NCI-H2081 treated with DMSO at 0.1 percent for 48 hours (cell line): ENCODE data around the gene STMND1.

Source experiments
- DNase-seq: peaks from one replicate; lab custom pipeline; 2025; lab: John Stamatoyannopoulos, UW

The STMND1 gene

DNA sequence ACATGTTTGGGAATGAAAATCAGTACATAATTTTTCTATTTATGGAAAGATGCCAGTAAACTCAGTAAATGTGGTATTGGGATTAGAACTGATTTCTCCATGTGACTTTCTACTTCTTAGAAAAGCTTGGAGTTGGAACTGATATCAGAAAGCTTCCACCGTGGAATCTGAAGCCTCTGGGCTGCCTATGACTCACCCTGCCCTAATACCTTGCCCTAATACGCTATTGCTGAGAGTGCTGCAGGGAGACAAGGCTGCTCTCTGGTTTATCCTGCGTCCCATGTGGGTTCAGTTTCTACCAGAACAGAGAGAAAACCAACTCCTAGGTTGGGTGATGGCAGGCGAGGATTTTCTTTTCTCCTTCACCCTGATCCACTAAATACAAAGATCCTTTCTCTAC lies 3.3 kb upstream of the STMND1 start:
- DNase-seq: no peak

DNA sequence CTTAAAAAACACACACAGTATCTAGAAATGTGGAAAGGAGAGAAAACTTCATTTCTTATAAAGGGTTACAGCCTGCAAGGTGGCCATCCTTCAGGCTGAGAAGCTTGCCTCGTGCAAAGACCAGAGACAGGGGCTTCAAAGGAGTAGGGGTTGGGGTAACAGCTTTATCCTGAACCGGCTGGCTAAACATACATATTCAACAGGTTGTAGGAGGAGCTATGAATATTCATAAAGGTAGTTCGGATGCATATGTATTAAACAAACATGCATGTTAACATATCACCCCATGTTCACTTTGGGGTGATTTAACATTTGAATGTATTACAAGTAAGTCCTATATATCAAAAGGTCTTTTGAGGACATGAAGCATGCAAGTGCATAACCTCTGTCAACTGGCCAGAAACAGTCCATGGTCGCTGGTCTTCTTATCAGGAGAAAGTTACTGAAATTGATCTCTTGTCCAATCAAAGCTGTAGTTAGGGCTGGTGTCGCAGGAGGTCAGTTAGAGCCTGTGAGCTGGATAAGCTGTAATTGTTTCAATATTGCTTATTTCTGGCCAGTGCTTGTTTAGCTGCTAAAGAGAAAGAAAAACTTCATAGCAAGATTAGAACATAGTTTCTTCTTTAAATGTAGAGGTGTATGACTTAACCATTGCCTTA lies 2.3 kb upstream of the STMND1 start:
- DNase-seq: no peak

DNA sequence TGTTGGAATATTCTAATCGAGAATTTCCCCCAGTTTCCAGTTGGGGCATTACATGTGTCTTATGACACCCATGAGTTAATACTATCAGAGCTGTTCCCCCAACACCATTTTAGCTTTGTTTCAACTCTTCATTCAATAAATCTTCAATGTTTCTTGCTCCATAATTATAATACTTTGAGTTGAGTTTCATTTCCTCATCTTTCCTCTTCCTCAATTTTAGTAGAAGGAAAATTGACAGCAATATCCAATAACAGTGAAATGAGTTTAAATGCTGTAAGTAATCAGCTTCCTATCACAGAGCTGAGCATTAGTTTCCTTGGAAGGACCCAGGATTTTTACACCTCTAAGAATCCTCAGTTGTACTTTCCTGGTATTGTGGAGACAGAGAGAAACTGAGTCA lies 1.0 kb upstream of the STMND1 start:
- DNase-seq: no peak

DNA sequence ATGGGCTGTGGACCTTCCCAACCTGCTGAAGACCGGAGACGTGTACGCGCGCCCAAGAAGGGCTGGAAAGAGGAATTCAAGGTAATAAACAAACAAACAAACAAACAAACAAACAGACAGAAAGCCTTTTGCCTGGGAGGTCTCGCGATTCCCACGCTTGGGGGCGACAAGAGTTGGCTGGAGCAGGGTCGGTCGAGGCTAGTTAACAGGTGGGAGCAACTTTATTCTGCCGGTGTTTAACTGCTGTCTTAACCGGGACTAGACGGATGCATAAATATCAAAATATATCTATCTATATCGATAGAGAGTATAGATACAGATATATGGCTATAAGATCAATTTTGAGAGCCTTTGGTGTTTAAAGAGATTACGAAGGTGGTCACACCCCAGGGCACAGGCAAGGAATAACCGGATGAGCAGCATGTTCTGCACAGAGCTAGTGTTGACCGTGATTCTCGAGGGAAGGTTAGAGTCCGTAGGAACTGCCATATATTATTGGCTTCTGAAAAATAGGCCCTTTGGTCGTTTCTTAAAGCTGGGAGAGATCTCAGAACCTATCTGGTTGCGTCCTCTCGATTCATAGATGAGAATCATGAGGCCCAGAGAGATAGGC lies 514 bp downstream of the STMND1 start:
- no peak for DNase-seq

DNA sequence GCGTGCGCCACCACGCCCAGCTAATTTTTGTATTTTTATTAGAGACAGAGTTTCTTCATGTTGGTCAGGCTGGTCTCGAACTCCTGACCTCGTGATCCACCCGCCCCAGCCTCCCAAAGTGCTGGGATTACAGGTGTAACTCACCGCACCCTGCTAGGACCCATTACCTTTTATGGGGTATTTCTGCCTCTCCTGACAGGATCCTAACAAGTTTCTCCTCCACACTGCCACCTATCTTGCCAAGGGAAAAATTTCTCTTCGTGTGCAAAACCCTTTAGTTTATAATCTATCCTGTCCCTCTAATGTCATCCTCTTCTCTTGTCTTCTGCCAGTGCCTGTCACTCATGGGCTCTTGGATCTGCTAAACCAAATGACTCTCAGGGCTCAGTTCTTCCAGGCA lies 1.9 kb downstream of the STMND1 start:
- no peak for DNase-seq

DNA sequence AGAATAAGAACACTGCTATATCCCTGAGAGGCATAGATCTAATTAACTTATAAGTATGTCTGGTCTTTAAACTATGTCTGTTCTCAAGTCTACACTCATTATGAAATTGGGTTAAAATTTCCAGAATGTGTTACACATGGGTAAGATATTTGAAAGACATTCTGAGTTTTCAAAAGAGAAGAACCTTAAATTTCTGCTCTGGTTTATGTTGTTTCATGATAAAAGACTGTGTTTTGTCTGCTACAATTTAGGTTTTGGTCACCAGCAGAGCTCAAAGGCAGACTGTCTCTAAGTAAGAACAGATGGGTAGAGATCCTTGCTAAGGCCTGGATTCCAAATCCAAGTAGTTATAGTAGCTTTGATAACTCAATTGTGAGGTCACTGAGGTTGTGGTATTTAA lies 6.0 kb downstream of the STMND1 start:
- no peak for DNase-seq

DNA sequence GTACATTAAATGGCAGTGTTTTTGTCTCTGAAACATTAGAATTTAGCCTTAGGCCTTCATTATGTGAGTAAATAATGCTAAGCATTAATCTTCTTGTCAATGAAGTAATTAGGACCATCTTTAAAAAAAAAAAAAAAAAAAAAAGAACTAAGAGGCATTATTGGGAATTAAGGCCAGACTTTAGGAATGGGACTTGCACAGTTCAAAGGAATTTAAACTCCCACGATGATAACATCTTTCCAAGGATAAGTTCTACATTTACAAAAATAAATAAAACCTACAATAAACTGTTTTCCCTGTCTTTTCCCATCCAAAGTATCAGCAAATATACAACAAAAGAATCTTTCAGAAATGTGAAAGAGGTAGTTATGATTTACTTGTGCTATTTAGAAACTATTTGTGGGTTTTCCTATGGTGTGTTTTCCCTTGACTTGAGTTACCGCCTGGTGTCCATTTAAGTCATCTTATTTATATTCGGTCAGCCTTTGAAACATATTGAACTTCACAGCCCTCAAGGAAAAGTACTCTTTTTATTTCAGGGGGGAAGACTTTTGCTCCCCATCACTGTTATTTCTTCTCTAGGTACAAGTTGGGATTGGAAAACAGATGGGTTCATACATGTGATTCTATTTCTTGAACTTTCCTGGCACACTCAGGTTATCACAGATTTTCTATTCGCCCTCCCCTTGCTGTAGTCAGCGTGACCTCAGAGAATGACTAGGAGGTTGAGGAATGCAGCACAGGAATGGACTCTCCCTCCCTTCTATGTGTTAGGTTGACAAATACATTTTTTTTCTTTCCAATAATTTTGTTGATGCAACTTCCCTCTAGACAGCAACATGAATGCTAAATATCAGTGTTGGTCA lies 13.6 kb downstream of the STMND1 start:
- DNase-seq: no peak

DNA sequence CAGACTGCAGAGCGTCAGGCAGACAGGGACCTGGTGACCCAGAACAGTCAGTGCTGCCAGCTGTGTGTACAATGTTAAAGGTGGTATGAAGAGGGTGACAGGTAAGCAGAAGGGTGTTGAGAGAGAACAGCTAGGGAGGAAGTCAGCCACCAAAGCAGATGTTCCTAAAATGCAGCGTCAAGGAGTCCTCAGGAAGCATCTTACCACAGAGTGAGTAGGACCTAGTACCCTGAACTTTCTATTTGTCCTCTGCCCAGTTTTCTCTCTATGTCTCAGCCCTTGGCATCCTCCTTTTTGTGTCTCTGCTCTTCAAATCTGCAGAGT lies 14.2 kb downstream of the STMND1 start:
- no peak for DNase-seq

DNA sequence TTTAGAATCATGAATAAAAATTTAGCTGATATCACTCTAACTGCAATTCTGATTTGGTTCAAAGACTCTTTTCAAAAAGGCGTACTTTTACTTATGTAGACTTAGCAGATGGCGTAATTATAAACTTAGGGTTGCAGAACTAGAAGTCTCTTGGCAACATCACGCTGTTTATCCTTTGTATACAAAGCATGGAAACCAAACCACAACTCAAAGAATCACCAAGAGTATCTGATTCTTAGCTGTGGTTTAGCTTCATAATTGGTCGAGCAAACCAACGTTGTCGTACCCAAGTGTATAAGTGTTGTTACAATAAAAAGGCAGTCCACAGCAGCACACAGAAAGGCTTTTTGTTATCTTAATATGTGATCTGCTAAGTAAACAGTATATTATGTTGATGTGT lies 18.2 kb downstream of the STMND1 start:
- DNase-seq: no peak

DNA sequence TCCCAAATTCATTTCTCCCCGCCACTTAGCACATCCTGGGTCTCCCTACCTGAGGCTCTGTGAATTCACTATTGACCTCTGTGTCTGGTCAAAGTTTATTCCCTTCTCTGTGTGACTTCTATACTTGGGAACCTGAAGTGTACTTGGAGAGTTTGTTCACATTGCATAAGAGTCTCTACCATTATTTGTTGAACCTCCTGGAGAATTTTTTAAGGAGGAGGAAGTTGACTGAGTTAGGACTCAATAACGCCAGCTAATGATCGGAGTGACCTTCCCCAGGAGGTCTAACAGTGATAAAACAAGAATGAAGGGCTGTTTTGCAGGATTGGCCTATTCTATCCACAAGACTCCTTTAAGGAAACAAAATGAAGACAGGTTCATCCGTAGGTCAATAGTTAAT lies 23.6 kb downstream of the STMND1 start:
- no peak for DNase-seq

DNA sequence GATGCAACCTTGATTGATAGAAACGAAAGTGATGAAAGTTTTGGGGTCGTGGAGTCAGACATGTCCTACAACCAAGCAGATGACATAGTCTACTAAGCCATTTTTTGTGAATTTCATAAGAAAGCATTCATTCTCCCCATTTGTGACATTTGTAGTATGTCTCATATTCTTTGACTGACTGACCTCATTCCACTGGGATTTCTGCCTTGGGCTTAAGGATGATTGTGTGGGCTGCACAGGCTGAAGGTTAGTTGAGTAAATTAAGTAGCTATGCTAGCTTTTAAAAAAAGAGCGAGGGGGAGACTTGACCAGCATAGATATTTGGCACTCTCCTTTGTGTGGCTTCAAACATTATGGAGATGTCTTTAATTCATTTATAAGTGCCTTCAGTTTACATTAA lies 28.9 kb downstream of the STMND1 start:
- DNase-seq: no peak

DNA sequence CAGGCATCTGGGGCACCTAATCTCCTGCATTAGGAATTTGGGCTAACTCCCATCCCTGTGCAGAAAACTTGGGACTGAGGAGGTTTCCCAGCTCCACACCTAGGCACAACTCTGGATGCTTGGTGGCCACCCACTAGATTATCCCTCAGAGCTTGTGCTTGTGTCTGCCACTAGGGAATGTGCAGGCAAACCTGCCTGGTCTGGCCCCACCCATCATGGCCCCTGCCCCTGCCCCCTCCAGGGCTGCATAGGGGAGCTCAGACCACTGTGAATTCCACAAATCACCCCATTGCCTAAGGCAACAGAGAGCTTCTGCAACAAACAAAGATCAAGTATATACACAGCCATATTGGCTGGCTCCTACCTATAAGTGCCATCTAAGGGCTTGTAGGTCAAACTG lies 31.1 kb downstream of the STMND1 start:
- DNase-seq: no peak

DNA sequence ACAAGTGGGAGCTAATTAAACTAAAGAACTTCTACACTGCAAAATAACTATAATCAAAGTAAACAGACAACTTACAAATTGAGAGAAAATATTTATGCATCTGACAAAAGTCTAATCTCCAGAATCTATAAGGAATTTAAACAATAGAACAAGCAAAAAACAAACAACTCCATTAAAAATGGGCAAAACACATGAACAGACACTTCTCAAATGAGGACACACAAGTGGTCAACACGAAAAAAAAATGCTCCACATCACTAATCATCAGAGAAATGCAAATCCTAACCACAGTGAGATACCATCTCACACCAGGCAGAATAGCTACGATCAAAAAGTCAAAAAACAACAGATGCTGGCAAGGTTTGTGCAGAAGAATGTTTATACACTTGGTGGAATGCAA lies 36.2 kb downstream of the STMND1 start:
- DNase-seq: no peak

DNA sequence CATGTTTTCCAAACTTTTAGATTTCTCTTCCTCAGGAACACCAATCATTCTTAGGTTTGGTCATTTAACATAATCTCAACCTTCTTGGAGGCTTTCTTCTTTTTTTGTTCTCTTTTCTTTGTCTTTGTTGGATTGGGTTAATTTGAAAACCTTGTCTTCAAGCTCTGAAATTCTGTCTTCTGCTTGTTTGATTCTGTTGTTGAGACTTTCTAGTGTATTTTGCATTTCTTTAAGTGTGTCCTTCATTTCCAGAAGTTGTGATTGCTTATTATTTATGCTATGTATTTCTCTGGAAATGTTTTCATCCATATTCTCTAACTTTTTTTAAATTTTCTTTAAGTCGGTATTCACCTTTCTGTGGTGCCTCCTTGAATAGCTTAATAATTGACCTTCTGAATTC lies 42.2 kb downstream of the STMND1 start:
- no peak for DNase-seq

DNA sequence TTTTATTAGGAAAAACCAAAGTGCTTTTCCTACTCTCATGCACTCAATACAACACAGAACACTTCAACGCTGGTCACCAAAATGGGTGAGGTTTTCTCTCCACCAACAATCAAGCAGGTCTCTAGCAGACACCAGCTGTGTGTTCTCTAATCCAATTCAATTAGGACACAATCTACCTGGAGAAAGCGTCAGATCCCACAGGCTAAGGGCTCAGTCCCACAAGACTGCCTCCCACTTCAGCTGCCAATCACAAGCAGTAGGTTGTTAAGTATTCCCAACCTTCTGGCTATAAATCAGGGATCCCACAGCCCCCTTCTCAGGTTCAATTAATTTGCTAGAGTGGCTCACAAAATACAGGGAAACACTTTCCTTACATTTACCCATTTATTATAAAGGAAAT lies 47.7 kb downstream of the STMND1 start:
- no peak for DNase-seq

DNA sequence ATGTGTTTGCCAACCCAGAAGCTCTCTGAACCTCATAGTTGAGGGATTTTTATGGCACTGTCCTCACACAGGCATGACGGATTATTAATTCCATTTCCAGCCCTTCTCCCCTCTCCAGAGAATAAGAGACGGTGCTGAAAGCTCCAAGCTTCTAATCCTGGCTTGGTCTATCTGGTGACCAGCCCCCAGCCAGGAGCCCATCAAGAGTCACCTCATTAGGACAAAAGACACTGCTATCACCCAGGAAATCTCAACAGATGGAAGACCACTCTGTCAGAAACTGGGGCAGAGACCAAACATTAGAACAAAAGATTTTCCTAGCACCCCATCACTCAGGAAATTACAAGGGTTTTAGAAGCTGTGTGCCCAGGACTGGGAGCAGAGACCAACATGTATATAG lies 48.2 kb downstream of the STMND1 start:
- DNase-seq: no peak

DNA sequence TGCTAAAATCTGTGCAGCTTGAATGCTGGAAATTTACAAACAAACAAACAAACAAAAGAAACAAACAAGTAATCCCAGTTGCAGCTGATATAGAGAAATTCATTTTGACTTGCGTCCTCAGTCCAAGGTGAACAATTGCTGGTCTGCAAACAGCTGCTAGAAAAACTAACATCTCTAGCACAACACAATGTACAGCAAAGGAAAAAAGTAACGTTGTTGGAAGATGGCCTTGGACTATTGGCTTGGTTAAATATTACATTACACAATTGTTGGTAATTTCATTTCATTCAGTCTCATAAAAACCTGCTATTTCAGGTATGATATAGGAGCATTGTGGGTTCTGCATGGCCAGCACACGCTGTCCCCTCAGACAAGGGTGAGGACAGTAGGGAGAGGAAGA lies 50.0 kb downstream of the STMND1 start:
- DNase-seq: no peak

DNA sequence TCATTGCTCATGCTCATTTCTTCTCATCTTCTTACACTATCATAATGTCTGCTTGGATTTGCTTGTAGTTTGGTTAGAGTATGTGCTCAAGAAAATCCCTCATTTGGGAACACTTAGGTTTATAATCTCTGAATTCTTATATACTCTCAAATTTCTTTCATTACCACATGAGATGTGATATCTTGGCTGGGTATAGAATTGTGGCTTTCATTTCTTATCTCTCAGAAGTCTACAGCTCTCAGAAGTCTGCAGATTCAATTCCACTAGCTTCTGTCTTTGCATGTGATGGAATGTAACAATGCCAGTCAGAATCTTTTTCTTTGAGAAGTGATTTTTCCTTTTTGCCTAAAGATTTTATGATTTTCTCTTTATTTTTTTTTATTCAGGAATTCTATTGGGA lies 50.9 kb downstream of the STMND1 start:
- DNase-seq: no peak

DNA sequence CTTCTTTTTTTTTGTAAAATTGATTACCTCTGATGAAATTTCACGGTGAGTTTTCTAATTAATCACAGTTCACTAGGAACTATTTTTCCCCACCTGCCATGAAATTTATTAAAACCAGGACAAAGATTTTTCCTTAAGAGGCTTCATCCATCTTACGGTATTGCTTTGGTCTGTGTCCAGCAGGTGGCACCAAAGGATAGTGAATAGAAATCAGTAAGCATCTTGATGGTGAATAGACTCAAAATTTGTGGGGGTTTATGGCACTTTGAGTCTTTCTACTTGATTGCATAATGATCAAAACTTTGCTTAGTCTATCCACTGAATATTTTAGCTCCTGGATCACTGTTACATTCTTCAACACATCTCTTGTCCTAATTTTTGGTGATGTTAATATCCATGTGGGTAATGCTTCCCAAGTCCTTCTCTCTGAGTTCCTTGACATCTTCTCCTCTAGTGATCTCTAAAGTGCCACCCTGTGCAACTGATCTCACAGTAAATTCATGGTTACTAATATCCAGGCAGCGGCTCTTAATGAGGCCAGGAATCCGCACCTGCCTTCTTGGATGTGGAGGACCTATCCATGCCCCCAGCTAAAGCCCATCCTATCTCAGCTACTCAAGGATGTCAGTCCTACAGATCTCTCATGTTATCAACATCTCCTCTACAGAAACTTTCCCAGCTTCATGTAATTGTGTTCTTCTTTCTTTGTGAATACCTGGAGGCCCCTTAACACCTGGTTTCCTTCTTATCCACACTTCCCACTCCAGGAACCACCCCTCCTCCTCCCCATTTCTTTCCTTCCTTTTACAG lies 54.5 kb downstream of the STMND1 start:
- peak; percentile 5 for DNase-seq

DNA sequence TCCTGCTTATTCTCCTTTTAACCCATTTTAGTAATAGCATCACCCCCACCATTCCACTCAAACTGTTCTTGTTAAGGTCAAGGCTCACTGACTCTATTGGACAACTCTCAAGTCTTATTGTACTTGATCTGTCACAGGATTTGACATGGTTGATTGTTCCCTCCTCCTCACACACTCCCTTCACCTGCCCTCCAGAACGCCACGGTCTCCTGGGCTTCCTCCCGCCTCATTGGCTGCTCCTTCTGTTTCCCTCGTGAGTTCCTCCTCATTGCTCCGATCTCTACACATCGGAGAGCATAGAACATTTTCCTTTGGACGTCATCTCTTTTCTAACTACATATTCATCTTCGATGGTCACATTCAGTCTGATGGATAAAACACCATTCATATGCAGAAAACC lies 55.1 kb downstream of the STMND1 start:
- DNase-seq: no peak

DNA sequence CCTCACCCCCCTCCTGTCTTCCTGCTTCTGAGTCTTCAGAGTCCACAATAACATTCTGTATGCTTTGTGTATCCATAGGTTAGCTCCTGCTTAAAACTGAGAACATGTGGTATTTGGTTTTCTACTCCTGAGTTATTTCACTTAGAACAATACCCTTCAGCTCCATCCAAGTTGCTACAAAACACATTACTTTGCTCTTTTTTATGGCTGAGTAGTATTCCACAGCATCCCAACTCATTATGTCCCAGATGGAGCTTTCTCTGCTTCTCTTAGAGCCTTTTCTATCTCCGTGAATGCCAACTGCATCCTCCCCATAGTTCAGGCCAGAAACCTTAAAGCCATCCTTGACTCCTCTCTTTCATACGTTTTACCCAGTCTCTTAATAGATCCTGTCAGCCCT lies 55.8 kb downstream of the STMND1 start:
- no peak for DNase-seq

DNA sequence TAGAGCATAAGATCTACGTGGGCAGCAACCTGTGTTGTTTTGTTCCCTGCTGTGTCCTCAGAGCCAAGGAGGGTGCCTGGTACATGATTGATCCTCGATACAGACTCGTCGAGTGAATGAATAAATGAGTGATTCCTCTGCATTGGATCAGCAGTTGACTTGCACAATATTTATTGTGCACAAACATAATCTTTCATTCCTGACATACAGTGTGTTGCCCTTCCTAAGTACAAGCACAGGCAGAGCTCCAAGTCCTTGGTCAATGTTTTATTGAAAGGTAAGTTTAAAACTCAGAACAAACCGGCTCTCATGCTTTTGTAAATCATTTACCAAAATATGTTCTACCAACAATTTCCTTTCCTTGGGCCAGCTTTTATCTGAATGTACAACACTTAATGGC lies 57.4 kb downstream of the STMND1 start:
- DNase-seq: no peak

DNA sequence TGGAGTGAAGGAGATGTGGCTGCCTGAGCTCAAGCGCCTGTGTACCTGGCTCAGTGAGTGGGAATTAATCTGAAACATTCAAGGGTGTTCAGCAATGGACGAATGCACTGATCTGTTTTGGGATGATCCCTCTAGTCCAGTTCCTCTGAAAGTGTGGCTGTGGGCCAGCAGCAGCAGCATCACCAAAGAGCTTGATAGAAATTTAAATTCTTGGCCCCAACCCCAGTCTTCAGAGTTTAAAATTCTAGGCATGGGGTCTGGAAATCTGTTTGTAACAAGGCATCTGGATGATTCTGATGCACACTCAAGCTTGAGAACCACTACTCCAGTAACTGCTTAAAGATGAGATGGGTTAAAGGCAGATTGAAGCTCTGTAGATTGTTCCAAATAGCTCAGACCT lies 59.2 kb downstream of the STMND1 start:
- DNase-seq: no peak
